ENCODE results near the gene CHID1.

DNA sequence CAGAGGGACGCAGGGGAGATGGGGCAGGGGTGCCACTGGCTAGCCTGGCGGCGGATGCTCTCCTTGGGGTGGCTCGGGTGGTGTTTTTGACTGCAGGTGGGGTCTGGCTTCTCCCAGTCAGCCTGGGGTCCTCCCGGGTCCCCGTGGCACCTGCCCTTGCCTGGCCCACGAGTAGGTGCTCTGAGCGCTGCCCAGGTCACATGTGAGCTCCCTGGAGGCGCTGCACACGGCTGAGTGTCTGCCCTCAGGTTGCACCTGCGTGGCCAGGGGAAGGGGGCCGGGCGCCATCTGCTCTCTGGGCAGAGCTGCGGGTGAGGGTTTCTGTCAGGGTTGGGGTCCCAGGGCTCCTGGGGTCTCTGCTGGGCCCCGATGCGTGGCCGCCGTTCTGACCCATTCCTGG is 62.7 kb downstream of the CHID1 start:
- TF ChIP-seq, protein P1, sequence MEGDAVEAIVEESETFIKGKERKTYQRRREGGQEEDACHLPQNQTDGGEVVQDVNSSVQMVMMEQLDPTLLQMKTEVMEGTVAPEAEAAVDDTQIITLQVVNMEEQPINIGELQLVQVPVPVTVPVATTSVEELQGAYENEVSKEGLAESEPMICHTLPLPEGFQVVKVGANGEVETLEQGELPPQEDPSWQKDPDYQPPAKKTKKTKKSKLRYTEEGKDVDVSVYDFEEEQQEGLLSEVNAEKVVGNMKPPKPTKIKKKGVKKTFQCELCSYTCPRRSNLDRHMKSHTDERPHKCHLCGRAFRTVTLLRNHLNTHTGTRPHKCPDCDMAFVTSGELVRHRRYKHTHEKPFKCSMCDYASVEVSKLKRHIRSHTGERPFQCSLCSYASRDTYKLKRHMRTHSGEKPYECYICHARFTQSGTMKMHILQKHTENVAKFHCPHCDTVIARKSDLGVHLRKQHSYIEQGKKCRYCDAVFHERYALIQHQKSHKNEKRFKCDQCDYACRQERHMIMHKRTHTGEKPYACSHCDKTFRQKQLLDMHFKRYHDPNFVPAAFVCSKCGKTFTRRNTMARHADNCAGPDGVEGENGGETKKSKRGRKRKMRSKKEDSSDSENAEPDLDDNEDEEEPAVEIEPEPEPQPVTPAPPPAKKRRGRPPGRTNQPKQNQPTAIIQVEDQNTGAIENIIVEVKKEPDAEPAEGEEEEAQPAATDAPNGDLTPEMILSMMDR (IDR thresholded peaks at IDR 0.05), result no peak
- no peak for TF ChIP-seq POLR2A (IDR thresholded peaks at IDR 0.05)

Measured in body of pancreas (tissue), 4 donors.